Heart left ventricle (tissue), 16 donors: ENCODE data around the gene MAPKAPK2. TPM values are rescaled to one million over a fixed set of nuclear protein-coding genes. Genes with fewer than 3 reads are reported as not detected.

Experiments used
- ATAC-seq, 4 donors: fragments of 200-7000 bp; cut with Tn5 transposase; one replicate each; pipeline ENCODE4 v1.9.1; 2020 to 2022; ENCODE audit warnings: moderate library complexity in 4 of 4, mild to moderate bottlenecking in 3 of 4, moderate number of reproducible peaks in 1 of 4
- DNase-seq, 5 donors: peaks; one replicate each; pipeline ENCODE4 v3.0.0-alpha.2; 2020
- H3K27ac ChIP-seq, 12 donors: fragments of 200-600 bp; sonication (generic) in 4 of 12; one replicate each; pipeline versions ENCODE4 v1.5.0 to v1.8.0; 2016 to 2022; ENCODE audit warnings: mild to moderate bottlenecking in 2 of 12
- H3K27me3 ChIP-seq, 9 donors: fragments of 200-600 bp; sonication (generic) in 2 of 9; one replicate each; pipeline versions ENCODE4 v1.5.1 to v1.8.0; 2016 to 2022; ENCODE audit warnings: mild to moderate bottlenecking in 3 of 9
- H3K36me3 ChIP-seq, 9 donors: fragments of 200-600 bp; sonication (generic) in 2 of 9; one replicate each; pipeline versions ENCODE4 v1.5.0 to v1.8.0; 2018 to 2022; ENCODE audit warnings: mild to moderate bottlenecking in 2 of 9
- H3K4me1 ChIP-seq, 12 donors: fragments of 200-600 bp; sonication (generic) in 4 of 12; one replicate each; pipeline versions ENCODE4 v1.5.0 to v1.8.0; 2016 to 2022; ENCODE audit warnings: mild to moderate bottlenecking in 3 of 12
- H3K4me3 ChIP-seq, 12 donors: fragments of 200-600 bp; sonication (generic) in 4 of 12; one replicate each; pipeline versions ENCODE4 v1.5.0 to v1.8.0; 2017 to 2022; ENCODE audit warnings: mild to moderate bottlenecking in 9 of 12, moderate library complexity in 4 of 12
- H3K9me3 ChIP-seq, 12 donors: fragments of 200-600 bp; sonication (generic) in 4 of 12; one replicate each; pipeline versions ENCODE4 v1.5.0 to v1.8.0; 2016 to 2022; ENCODE audit warnings: mild to moderate bottlenecking in 1 of 12
- CTCF ChIP-seq, 12 donors: fragments of 200-600 bp; sonication (generic) in 4 of 12; IDR thresholded peaks; one replicate each; pipeline versions ENCODE4 v1.5.0 to v1.8.0; 2018 to 2022; ENCODE audit warnings: antibody characterized with exemption in 12 of 12, mild to moderate bottlenecking in 5 of 12
- POLR2A ChIP-seq, 2 donors: fragments of 450-650 bp; IDR thresholded peaks; one replicate each; pipeline ENCODE4 v1.6.1; 2017; ENCODE audit warnings: antibody characterized with exemption in 2 of 2, mild to moderate bottlenecking in 2 of 2, moderate library complexity in 2 of 2
- WGBS, 4 donors: extraction: QIAGEN DNeasy Blood & Tissue Kit in 2 of 4; methylation state at CpG; one replicate each; pipeline versions ENCODE4 v1.1.5 to v1.1.7; 2013 to 2018; 5-methylcytosine and 5-hydroxymethylcytosine counted together
- intact Hi-C, 10 donors: fragments of 100-400 bp; cut with DNase I; formaldehyde crosslinking; loops; one replicate each; pipeline versions ENCODE4 v1.11.1 to v1.14.2; 2022
- polyA plus RNA-seq, 2 donors: library from polyadenylated mRNA; stranded (reverse); fragments of 200-250 nt; gene quantifications; one replicate each; pipeline ENCODE4 v1.2.3, GENCODE V29; 2013
- total RNA-seq, 9 donors: library from RNA; depleted of rRNA in 2 of 9; stranded (reverse); fragments of >200 nt in 2 of 9; fragmentation: NEBNext Ultra II Directional in 3 of 9; extraction: Animal tissue kit (Norgen Biotek cat#: 25700) in 3 of 9; gene quantifications; one replicate each; pipeline versions ENCODE4 v1.1.0 to v1.2.4, GENCODE V29; 2016 to 2023
- donor health status: ischemic (EF 13 %, LVEDD 7.1; RV severe dilation, severe dysfunction).
- donor health status: healthy with polysubstance abuse.
- donor health status: DM: no; HTN: yes; CAD: no.
- donor health status: DM: no; HTN: no; CAD: no.
- donor health status: ischemic (EF 25% LVEDD 6.9; RV normal size, moderate dysfunction).
- donor health status: ischemic (EF 25% LVEDD 5.7; RV mildly dilated, moderate dysfunction).
- donor health status: healthy.
- donor health status: DM: yes; HTN: yes; CAD: no.
- donor health status: ischemic (EF 35%, LVEDD 5.7; RV mildly dilated, moderate dysfunction).
- donor health status: nonischemic (EF 11% LVEDD 7.7; RV severe dilation, severe dysfunction).
- donor health status: DM: yes; HTN: yes; CAD: no.
- donor health status: PGD.
- donor health status: ischemic (EF 29% LVEDD 5.4; RV normal size, mild dysfunction).
- donor health status: nonischemic (EF 23%, LVEDD 6.1; RV moderate dilation, normal function).

The MAPKAPK2 gene
- total and polyA plus RNA-seq, 11 donors: 126 to 327 (median 223) TPM

- WGBS, 4 donors: 26 to 37% (median 35%) methylated on average over 5 of the region's 5 CpGs
- Histone ChIP-seq H3K4me3 (no peak overlapping the region), H3K27me3 (no peaks in the 10 kb centered on the region), H3K36me3 (no peaks in the 10 kb centered on the region), H3K4me1 (peaks cover 32 to 99% (median 90%) of the 10 kb centered on the region in 12 donors), H3K9me3 (no peaks in the 10 kb centered on the region), H3K27ac (peak overlapping the region in 11 of 12 donors; percentile 1 to 77 (median 65))
- DNase-seq (no peak), ATAC-seq (no peak)
- TF ChIP-seq POLR2A (IDR thresholded peaks at IDR 0.05) (no peak), CTCF (IDR thresholded peaks at IDR 0.05) (no peak)
- intact Hi-C loops: loop anchor here in 1 of 10 donors (2.0 kb wide), 1 partner anchor 15 kb away; no protein-coding TSS in a partner anchor
These were observed 25.2 kb downstream of the MAPKAPK2 start for GRCh38 chr1:206709772-206710459.

GRCh38 chr1:206710460-206710823 lies 25.7 kb downstream of the MAPKAPK2 start:
- H3K9me3 ChIP-seq: no peaks in the 10 kb centered on the region
- ATAC-seq (no peak), DNase-seq (no peak)
- peaks cover 33 to 99% (median 90%) of the 10 kb centered on the region in 12 donors for H3K4me1 ChIP-seq
- TF ChIP-seq CTCF (IDR thresholded peaks at IDR 0.05): no peak
- no peak for TF ChIP-seq POLR2A (IDR thresholded peaks at IDR 0.05)
- peak overlapping the region in 7 of 12 donors; percentile 12 to 77 (median 63) for H3K27ac ChIP-seq
- intact Hi-C loops: no loop called here
- no peak overlapping the region for H3K4me3 ChIP-seq
- H3K36me3 ChIP-seq: no peaks in the 10 kb centered on the region
- H3K27me3 ChIP-seq: no peaks in the 10 kb centered on the region
- WGBS, 4 donors: 35 to 46% (median 40%) methylated on average over 3 of the region's 3 CpGs

GRCh38 chr1:206713070-206713469 lies 28.4 kb downstream of the MAPKAPK2 start:
- no peaks in the 10 kb centered on the region for H3K9me3 ChIP-seq
- no peaks in the 10 kb centered on the region for H3K36me3 ChIP-seq
- WGBS, 4 donors: 69 to 79% (median 71%) methylated on average over 4 of the region's 4 CpGs
- ATAC-seq (no peak), DNase-seq (peak in 1 of 5 donors; percentile 19)
- no peak for TF ChIP-seq POLR2A (IDR thresholded peaks at IDR 0.05)
- no peak for TF ChIP-seq CTCF (IDR thresholded peaks at IDR 0.05)
- no peaks in the 10 kb centered on the region for H3K27me3 ChIP-seq
- intact Hi-C loops: no loop called here
- peaks cover 26 to 97% (median 89%) of the 10 kb centered on the region in 12 donors for H3K4me1 ChIP-seq
- peak overlapping the region in 8 of 12 donors; percentile 5 to 83 (median 42) for H3K27ac ChIP-seq
- H3K4me3 ChIP-seq: no peak overlapping the region

- intact Hi-C loops: no loop called here
- Histone ChIP-seq H3K27me3 (no peaks in the 10 kb centered on the region), H3K9me3 (no peaks in the 10 kb centered on the region), H3K36me3 (no peaks in the 10 kb centered on the region), H3K4me1 (peaks cover 23 to 97% (median 86%) of the 10 kb centered on the region in 12 donors), H3K27ac (peak overlapping the region; percentile 13 to 83 (median 53)), H3K4me3 (no peak overlapping the region)
- ATAC-seq (no peak), DNase-seq (no peak)
- TF ChIP-seq CTCF (IDR thresholded peaks at IDR 0.05) (no peak), POLR2A (IDR thresholded peaks at IDR 0.05) (no peak)
- 50 to 60% (median 52%) methylated on average over 6 of the region's 6 CpGs for WGBS, 4 donors
These were observed 29.2 kb downstream of the MAPKAPK2 start for GRCh38 chr1:206713910-206714312.
